GM23248 (cell line): ENCODE measurements around the gene OTOP1. TPM values are rescaled to one million over a fixed set of nuclear protein-coding genes. Genes with fewer than 3 reads are reported as not detected.
"Not testable (repeated sequence)": the region's sequence is repeated elsewhere in the genome, so short reads cannot be mapped to it uniquely, and the experiment has no call there.

Experiments used
- DNase-seq: peaks from one replicate; pipeline ENCODE4 v3.0.0-alpha.2; 2015
- H2AFZ ChIP-seq: fragments of 200-600 bp; sonication (generic); 2 replicates; pipeline ENCODE4 v1.6.1; 2016; ENCODE audit warnings: antibody characterized with exemption
- H3F3A ChIP-seq: fragments of 200-600 bp; sonication (generic); 2 replicates; pipeline ENCODE4 v1.6.1; 2016; ENCODE audit warnings: mild to moderate bottlenecking, antibody characterized with exemption, mixed run types; ENCODE audit not compliant: insufficient read depth
- H3K27ac ChIP-seq: fragments of 200-600 bp; sonication (generic); 2 replicates; pipeline ENCODE4 v1.5.1; 2016; ENCODE audit warnings: mild to moderate bottlenecking
- H3K27me3 ChIP-seq: fragments of 200-600 bp; sonication (generic); replicated peaks from 2 replicates; pipeline ENCODE4 v1.6.1; 2016; ENCODE audit warnings: mild to moderate bottlenecking; ENCODE audit not compliant: insufficient read depth
- H3K36me3 ChIP-seq: fragments of 200-600 bp; sonication (generic); 2 replicates; pipeline ENCODE4 v1.6.1; 2016; ENCODE audit warnings: low read depth, mild to moderate bottlenecking
- H3K4me1 ChIP-seq: fragments of 200-600 bp; sonication (generic); 2 replicates; pipeline ENCODE4 v1.6.1; 2016; ENCODE audit warnings: mild to moderate bottlenecking; ENCODE audit not compliant: insufficient read depth
- H3K4me2 ChIP-seq: fragments of 200-600 bp; sonication (generic); one replicate; pipeline ENCODE4 v1.6.1; 2016; ENCODE audit warnings: mild to moderate bottlenecking; ENCODE audit not compliant: unreplicated experiment
- H3K4me3 ChIP-seq: fragments of 200-600 bp; sonication (generic); 2 replicates; pipeline ENCODE4 v1.5.1; 2016; ENCODE audit warnings: mild to moderate bottlenecking
- H3K79me2 ChIP-seq: fragments of 200-600 bp; sonication (generic); 2 replicates; pipeline ENCODE4 v1.6.1; 2016; ENCODE audit warnings: mild to moderate bottlenecking; ENCODE audit not compliant: insufficient read depth
- H3K9ac ChIP-seq: fragments of 200-600 bp; sonication (generic); 2 replicates; pipeline ENCODE4 v1.6.1; 2016; ENCODE audit warnings: mild to moderate bottlenecking
- H3K9me2 ChIP-seq: fragments of 200-600 bp; sonication (generic); 2 replicates; pipeline ENCODE4 v1.6.1; 2016; ENCODE audit warnings: mixed run types, mild to moderate bottlenecking, moderate library complexity; ENCODE audit not compliant: insufficient read depth
- H3K9me3 ChIP-seq: fragments of 200-600 bp; sonication (generic); one replicate; pipeline ENCODE4 v1.6.1; 2017; ENCODE audit warnings: low read depth
- H4K20me1 ChIP-seq: fragments of 200-600 bp; sonication (generic); 2 replicates; pipeline ENCODE4 v1.6.0; 2016; ENCODE audit not compliant: insufficient read depth
- EZH2 ChIP-seq: fragments of 200-600 bp; sonication (generic); IDR thresholded peaks from 2 replicates; pipeline ENCODE4 v1.6.1; 2018; ENCODE audit warnings: antibody characterized with exemption, mild to moderate bottlenecking; ENCODE audit not compliant: insufficient read depth, poor library complexity, severe bottlenecking
- EZH2phosphoT487 ChIP-seq: fragments of 200-600 bp; sonication (generic); IDR thresholded peaks from 2 replicates; pipeline ENCODE4 v1.6.1; 2018; ENCODE audit warnings: antibody characterized with exemption, moderate library complexity, mild to moderate bottlenecking, low read depth; ENCODE audit not compliant: insufficient read depth
- WGBS, 2 experiments: methylation state at CpG; one replicate each; pipeline ENCODE4 v1.1.6; 2015 to 2017; ENCODE audit warnings: low lambda C conversion rate in 2 of 2, low coverage in 1 of 2; ENCODE audit errors: missing lambda C conversion rate in 2 of 2; 5-methylcytosine and 5-hydroxymethylcytosine counted together
- in situ Hi-C: fragments of 300-500 bp; cut with MboI; formaldehyde crosslinking; loops from 2 replicates; pipeline ENCODE4 v1.15.0; 2020
- polyA plus RNA-seq: library from polyadenylated mRNA; unstranded; fragments of >200 nt; fragmentation: Nextera tagmentation; extraction: Ambion mirVana; gene quantifications from 2 replicates; pipeline ENCODE4 v1.2.1, GENCODE V29; 2016
- total RNA-seq: library from RNA; depleted of rRNA; stranded (reverse); fragments of >200 nt; shearing (Covaris generic); gene quantifications from 2 replicates; pipeline ENCODE4 v1.2.3, GENCODE V29; 2014

Gene OTOP1
- total and polyA plus RNA-seq, 2 experiments from 2014 or later = not detected

DNA sequence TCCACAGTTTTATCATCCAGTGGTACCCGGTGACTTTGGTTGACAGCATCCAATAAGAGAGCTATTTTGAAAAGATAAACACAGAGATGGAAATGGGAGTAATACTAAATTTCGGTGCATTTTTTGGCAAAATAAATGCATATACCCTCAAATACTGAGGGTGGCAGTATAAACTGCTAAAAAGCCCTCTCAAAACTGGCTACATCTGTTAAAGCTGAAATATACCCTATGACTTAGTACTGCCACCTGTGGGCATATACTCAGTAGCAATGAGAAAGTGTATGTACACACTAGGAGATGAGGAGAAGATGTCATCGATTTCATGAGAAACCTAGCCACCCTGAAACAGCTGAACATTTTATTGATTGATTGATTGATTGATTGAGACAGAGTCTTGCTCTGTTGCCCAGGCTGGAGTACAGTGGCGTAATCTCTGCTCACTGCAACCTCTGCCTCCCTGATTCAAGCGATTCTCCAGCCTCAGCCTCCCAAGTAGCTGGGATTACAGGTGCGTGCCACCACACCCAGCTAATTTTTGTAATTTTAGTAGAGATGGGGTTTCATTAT lies 33.5 kb upstream of the OTOP1 start:
- H3K36me3 ChIP-seq = no peaks in the 10 kb centered on the region
- in situ Hi-C loops = no loop called here
- H4K20me1 ChIP-seq = no peaks in the 10 kb centered on the region
- H3K4me1 ChIP-seq = no peaks in the 10 kb centered on the region
- peak overlapping the region; percentile 26 for H2AFZ ChIP-seq
- no peak overlapping the region for H3K4me3 ChIP-seq
- DNase-seq = peak; percentile 79
- H3K79me2 ChIP-seq = no peaks in the 10 kb centered on the region
- no peaks in the 10 kb centered on the region for H3F3A ChIP-seq
- no peak overlapping the region for H3K27ac ChIP-seq
- 0 out of 2 replicates have a peak overlapping the region, but pooled peaks have one; percentile 4 for H3K9ac ChIP-seq
- TF ChIP-seq EZH2phosphoT487 = no peak
- no peak for TF ChIP-seq EZH2
- no peaks in the 10 kb centered on the region for H3K9me2 ChIP-seq
- peaks cover 4% of the 10 kb centered on the region for H3K27me3 ChIP-seq
- 67 to 77% methylated on average over 6 of the region's 6 CpGs for WGBS, 2 experiments
- no peak overlapping the region for H3K4me2 ChIP-seq
- H3K9me3 ChIP-seq = no peaks in the 10 kb centered on the region

- Histone ChIP-seq H3K79me2 (no peaks in the 10 kb centered on the region), H3K4me1 (no peaks in the 10 kb centered on the region), H3K4me2 (no peak overlapping the region), H3K9me2 (no peaks in the 10 kb centered on the region), H3K9me3 (no peaks in the 10 kb centered on the region), H3F3A (no peaks in the 10 kb centered on the region), H2AFZ (peak overlapping the region; percentile 26), H3K27ac (no peak overlapping the region), H3K27me3 (peaks cover 11% of the 10 kb centered on the region), H3K9ac (0 out of 2 replicates have a peak overlapping the region, but pooled peaks have one; percentile 4), H4K20me1 (no peaks in the 10 kb centered on the region), H3K4me3 (no peak overlapping the region), H3K36me3 (no peaks in the 10 kb centered on the region)
- TF ChIP-seq EZH2 = no peak
- no peak for TF ChIP-seq EZH2phosphoT487
- WGBS, 2 experiments = 21 to 23% methylated on average over 9 of the region's 9 CpGs
- DNase-seq = no peak
- in situ Hi-C loops = no loop called here
Observed at GRCh38 chr4:4259484-4260100, 32.9 kb upstream of the OTOP1 start.

- H3K27ac ChIP-seq, H3F3A ChIP-seq, H3K4me1 ChIP-seq, H3K4me3 ChIP-seq, H3K9me3 ChIP-seq, H3K36me3 ChIP-seq, H2AFZ ChIP-seq, H3K4me2 ChIP-seq, in situ Hi-C loops, H4K20me1 ChIP-seq, DNase-seq, H3K9ac ChIP-seq, H3K79me2 ChIP-seq, H3K9me2 ChIP-seq: not testable (repeated sequence)
- H3K27me3 ChIP-seq = peaks cover 15% of the 10 kb centered on the region
- WGBS, 2 experiments = 61 to 71% methylated on average over 3 of the region's 3 CpGs
Observed at GRCh38 chr4:4257705-4258104, 31.0 kb upstream of the OTOP1 start.

- Histone ChIP-seq H3K9me2 (no peaks in the 10 kb centered on the region), H3K27ac (no peak overlapping the region), H3K79me2 (no peaks in the 10 kb centered on the region), H3K4me3 (no peak overlapping the region), H4K20me1 (no peaks in the 10 kb centered on the region), H3K4me1 (no peaks in the 10 kb centered on the region), H3K9ac (no peak overlapping the region), H3K4me2 (no peak overlapping the region), H3K27me3 (peaks cover 15% of the 10 kb centered on the region), H3F3A (no peaks in the 10 kb centered on the region), H3K36me3 (no peaks in the 10 kb centered on the region), H2AFZ (no peak overlapping the region), H3K9me3 (no peaks in the 10 kb centered on the region)
- in situ Hi-C loops = no loop called here
- no peak for TF ChIP-seq EZH2
- TF ChIP-seq EZH2phosphoT487 = no peak
- DNase-seq = no peak
- WGBS, 2 experiments = 72 to 76% methylated on average over 9 to 10 of the region's 10 CpGs
Observed at GRCh38 chr4:4256799-4257198, 30.1 kb upstream of the OTOP1 start.
